ENCODE measurements around the gene LAMA3.

LAMA3 gene

GRCh38 chr18:23880931-23881617 is 191.8 kb downstream of the LAMA3 start:
- no peak for DNase-seq

- DNase-seq = no peak
Observed at GRCh38 chr18:23881778-23882177, 192.5 kb downstream of the LAMA3 start.

GRCh38 chr18:23882616-23883276 is 193.5 kb downstream of the LAMA3 start:
- no peak for DNase-seq

GRCh38 chr18:23883277-23883790 is 194.1 kb downstream of the LAMA3 start:
- no peak for DNase-seq

GRCh38 chr18:23884681-23885375 is 195.6 kb downstream of the LAMA3 start:
- DNase-seq = no peak

- DNase-seq = no peak
Observed at GRCh38 chr18:23885750-23886149, 196.5 kb downstream of the LAMA3 start.

- DNase-seq = no peak
Observed at GRCh38 chr18:23887035-23887434, 197.8 kb downstream of the LAMA3 start.

- no peak for DNase-seq
Observed at GRCh38 chr18:23887493-23887892, 198.2 kb downstream of the LAMA3 start.

- DNase-seq = no peak
Observed at GRCh38 chr18:23888881-23889280, 199.6 kb downstream of the LAMA3 start.

GRCh38 chr18:23889907-23890306 is 200.7 kb downstream of the LAMA3 start:
- no peak for DNase-seq

- no peak for DNase-seq
Observed at GRCh38 chr18:23890589-23890988, 201.3 kb downstream of the LAMA3 start.

GRCh38 chr18:23893653-23894052 is 204.4 kb downstream of the LAMA3 start:
- no peak for DNase-seq

- DNase-seq = no peak
Observed at GRCh38 chr18:23894661-23895175, 205.5 kb downstream of the LAMA3 start.

- no peak for DNase-seq
Observed at GRCh38 chr18:23897291-23897690, 208.0 kb downstream of the LAMA3 start.

GRCh38 chr18:23897733-23898132 is 208.5 kb downstream of the LAMA3 start:
- no peak for DNase-seq

- DNase-seq = no peak
Observed at GRCh38 chr18:23900994-23901393, 211.7 kb downstream of the LAMA3 start.

GRCh38 chr18:23902396-23902795 is 213.1 kb downstream of the LAMA3 start:
- DNase-seq = no peak

GRCh38 chr18:23903971-23904370 is 214.7 kb downstream of the LAMA3 start:
- DNase-seq = no peak

- no peak for DNase-seq
Observed at GRCh38 chr18:23906658-23907057, 217.4 kb downstream of the LAMA3 start.

GRCh38 chr18:23908827-23909226 is 219.6 kb downstream of the LAMA3 start:
- no peak for DNase-seq

GRCh38 chr18:23910032-23910431 is 220.8 kb downstream of the LAMA3 start:
- DNase-seq = no peak

- DNase-seq = no peak
Observed at GRCh38 chr18:23912356-23912755, 223.1 kb downstream of the LAMA3 start.

- DNase-seq = no peak
Observed at GRCh38 chr18:23916338-23916737, 227.1 kb downstream of the LAMA3 start.
